ENCODE data around the gene CD180. TPM values are rescaled to one million over a fixed set of nuclear protein-coding genes. Genes with fewer than 3 reads are reported as not detected.

Gene CD180
- total and polyA plus RNA-seq, 2 experiments from 2014 or later: 0.07 TPM; not detected in 1

DNA sequence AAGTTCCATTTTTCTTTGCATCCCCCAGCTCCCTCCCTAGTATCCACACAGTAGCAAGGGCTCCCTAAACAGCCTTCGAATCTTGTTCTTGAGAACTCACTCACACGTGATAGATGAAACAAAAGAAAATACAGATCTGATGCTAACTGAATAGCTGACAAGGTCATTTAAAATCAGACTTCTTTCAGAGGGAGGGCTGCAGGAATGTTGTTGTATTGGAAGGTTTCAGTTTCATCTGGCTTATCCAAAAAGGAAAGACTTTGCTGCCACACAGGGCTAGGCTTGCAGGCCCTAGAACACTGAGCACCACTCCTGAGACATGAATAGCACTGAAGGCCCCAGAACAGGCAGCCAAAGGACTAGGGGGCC, 3.2 kb downstream of the CD180 start:
- 86% methylated on average over 2 of the region's 2 CpGs for WGBS (ENCODE audit: low lambda C conversion rate, missing lambda C conversion rate)
- Histone ChIP-seq H3K79me2 (no peaks in the 10 kb centered on the region), H4K20me1 (ENCODE audit: insufficient read depth, poor library complexity, severe bottlenecking) (no peaks in the 10 kb centered on the region), H2AFZ (no peak overlapping the region), H3K27ac (no peak overlapping the region), H3K9me2 (replicated peaks; ENCODE audit: insufficient read depth) (no peaks in the 10 kb centered on the region), H3K4me3 (no peak overlapping the region), H3K9me3 (ENCODE audit: low read depth) (no peaks in the 10 kb centered on the region), H3K36me3 (replicated peaks; ENCODE audit: insufficient read depth, low read depth) (no peaks in the 10 kb centered on the region), H3K27me3 (no peaks in the 10 kb centered on the region), H3K4me1 (ENCODE audit: insufficient read depth) (no peaks in the 10 kb centered on the region), H3K4me2 (no peak overlapping the region)
- no peak for DNase-seq (ENCODE audit: low spot score)
- no peak for TF ChIP-seq EZH2 (IDR thresholded peaks at IDR 0.05; ENCODE audit: borderline replicate concordance)
- TF ChIP-seq, protein P1, sequence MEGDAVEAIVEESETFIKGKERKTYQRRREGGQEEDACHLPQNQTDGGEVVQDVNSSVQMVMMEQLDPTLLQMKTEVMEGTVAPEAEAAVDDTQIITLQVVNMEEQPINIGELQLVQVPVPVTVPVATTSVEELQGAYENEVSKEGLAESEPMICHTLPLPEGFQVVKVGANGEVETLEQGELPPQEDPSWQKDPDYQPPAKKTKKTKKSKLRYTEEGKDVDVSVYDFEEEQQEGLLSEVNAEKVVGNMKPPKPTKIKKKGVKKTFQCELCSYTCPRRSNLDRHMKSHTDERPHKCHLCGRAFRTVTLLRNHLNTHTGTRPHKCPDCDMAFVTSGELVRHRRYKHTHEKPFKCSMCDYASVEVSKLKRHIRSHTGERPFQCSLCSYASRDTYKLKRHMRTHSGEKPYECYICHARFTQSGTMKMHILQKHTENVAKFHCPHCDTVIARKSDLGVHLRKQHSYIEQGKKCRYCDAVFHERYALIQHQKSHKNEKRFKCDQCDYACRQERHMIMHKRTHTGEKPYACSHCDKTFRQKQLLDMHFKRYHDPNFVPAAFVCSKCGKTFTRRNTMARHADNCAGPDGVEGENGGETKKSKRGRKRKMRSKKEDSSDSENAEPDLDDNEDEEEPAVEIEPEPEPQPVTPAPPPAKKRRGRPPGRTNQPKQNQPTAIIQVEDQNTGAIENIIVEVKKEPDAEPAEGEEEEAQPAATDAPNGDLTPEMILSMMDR (IDR thresholded peaks at IDR 0.05; ENCODE audit: poor library complexity): no peak
- TF ChIP-seq EZH2phosphoT487 (IDR thresholded peaks at IDR 0.05; ENCODE audit: low read depth, severe bottlenecking, unreplicated experiment): no peak

DNA sequence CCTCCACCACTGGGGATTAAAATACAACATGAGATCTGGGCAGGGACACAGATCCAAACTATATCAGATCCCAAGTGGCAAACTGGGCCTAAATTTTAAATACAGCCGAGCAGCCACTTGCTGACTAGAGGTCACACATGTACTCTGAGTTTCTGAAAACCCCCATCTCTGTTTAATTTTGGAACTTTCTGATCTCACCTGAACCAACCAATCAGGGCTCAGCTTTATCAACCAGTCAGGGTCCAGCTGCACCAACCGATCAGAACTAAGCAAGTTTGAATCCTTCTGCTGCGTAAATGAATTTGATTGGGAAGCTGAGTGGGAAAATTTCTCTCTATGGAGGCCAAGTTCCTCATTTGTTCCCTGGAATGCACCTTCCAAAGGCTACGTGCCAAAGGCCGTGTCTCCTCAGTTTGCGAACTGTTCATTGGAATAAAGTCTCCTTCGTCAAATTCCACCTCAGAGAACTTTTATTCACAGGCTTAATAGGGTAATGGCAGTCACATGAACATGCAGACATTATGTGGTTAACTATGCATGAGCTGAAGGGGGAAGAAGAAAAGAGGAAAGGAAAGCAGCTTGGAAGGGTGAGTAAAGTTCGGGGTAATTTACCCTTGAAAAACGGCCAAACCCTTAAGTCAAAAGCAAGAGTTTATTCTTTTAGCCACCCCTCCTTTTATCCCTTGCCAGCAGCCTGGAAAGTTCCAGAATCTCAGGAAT, 3.7 kb downstream of the CD180 start:
- WGBS (ENCODE audit: low lambda C conversion rate, missing lambda C conversion rate): 89% methylated on average over 9 of the region's 9 CpGs
- Histone ChIP-seq H3K9me3 (ENCODE audit: low read depth) (no peaks in the 10 kb centered on the region), H3K36me3 (replicated peaks; ENCODE audit: insufficient read depth, low read depth) (no peaks in the 10 kb centered on the region), H3K4me2 (no peak overlapping the region), H3K79me2 (no peaks in the 10 kb centered on the region), H3K27ac (no peak overlapping the region), H4K20me1 (ENCODE audit: insufficient read depth, poor library complexity, severe bottlenecking) (no peaks in the 10 kb centered on the region), H3K4me1 (ENCODE audit: insufficient read depth) (no peaks in the 10 kb centered on the region), H3K27me3 (no peaks in the 10 kb centered on the region), H3K4me3 (no peak overlapping the region), H3K9me2 (replicated peaks; ENCODE audit: insufficient read depth) (no peaks in the 10 kb centered on the region), H2AFZ (no peak overlapping the region)
- no peak for DNase-seq (ENCODE audit: low spot score)
- TF ChIP-seq EZH2 (IDR thresholded peaks at IDR 0.05; ENCODE audit: borderline replicate concordance) (no peak), EZH2phosphoT487 (IDR thresholded peaks at IDR 0.05; ENCODE audit: low read depth, severe bottlenecking, unreplicated experiment) (no peak)
- TF ChIP-seq, protein P1 (IDR thresholded peaks at IDR 0.05; ENCODE audit: poor library complexity): no peak

DNA sequence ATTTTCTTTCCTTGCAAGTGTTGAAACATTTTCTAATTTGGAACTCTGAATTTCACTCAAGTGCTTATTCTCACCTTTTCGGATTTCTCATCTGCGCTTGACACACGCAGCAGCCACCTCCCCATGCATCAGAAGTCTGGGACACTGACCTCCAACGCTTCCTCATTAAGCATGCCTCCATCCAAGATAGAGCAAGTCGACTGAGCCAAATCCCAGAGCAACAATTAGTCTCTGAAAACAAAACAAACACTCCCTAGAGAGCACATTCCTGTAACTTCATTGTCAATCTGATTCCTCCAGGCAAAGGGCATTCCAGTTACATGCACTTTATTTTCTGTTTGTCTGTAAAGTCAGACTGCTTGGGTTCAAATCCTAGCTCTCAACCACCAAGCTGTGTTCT, 5.7 kb downstream of the CD180 start:
- no peak for DNase-seq (ENCODE audit: low spot score)
- no peak overlapping the region for H3K27ac ChIP-seq
- no peak overlapping the region for H2AFZ ChIP-seq
- TF ChIP-seq EZH2phosphoT487 (IDR thresholded peaks at IDR 0.05; ENCODE audit: low read depth, severe bottlenecking, unreplicated experiment): no peak
- TF ChIP-seq, protein P1 (IDR thresholded peaks at IDR 0.05; ENCODE audit: poor library complexity): no peak
- TF ChIP-seq EZH2 (IDR thresholded peaks at IDR 0.05; ENCODE audit: borderline replicate concordance): no peak
- no peak overlapping the region for H3K4me3 ChIP-seq
- H3K9me2 ChIP-seq (replicated peaks; ENCODE audit: insufficient read depth): no peaks in the 10 kb centered on the region
- H3K79me2 ChIP-seq: no peaks in the 10 kb centered on the region
- no peaks in the 10 kb centered on the region for H3K9me3 ChIP-seq (ENCODE audit: low read depth)
- no peaks in the 10 kb centered on the region for H3K36me3 ChIP-seq (replicated peaks; ENCODE audit: insufficient read depth, low read depth)
- no peaks in the 10 kb centered on the region for H3K27me3 ChIP-seq
- no peaks in the 10 kb centered on the region for H4K20me1 ChIP-seq (ENCODE audit: insufficient read depth, poor library complexity, severe bottlenecking)
- no peaks in the 10 kb centered on the region for H3K4me1 ChIP-seq (ENCODE audit: insufficient read depth)
- H3K4me2 ChIP-seq: no peak overlapping the region
- WGBS (ENCODE audit: low lambda C conversion rate, missing lambda C conversion rate): 53% methylated on average over 5 of the region's 5 CpGs
